Activated CD8-positive, alpha-beta memory T cell treated with anti-CD3 and anti-CD28 coated beads, Interleukin-2, amount 50 U/mL, for 1 hour (primary cell): Measurements from ENCODE around the gene ZNF792.
"Not testable (repeated sequence)": the region's sequence is repeated elsewhere in the genome, so short reads cannot be mapped to it uniquely, and the experiment has no call there.

Source experiments
- DNase-seq: peaks from one replicate; pipeline ENCODE4 v3.0.0-alpha.2; 2020; ENCODE audit errors: extremely low read depth

ZNF792 gene

GRCh38 chr19:34970185-34970780 lies 6.3 kb upstream of the ZNF792 start:
- DNase-seq, result not testable (repeated sequence)

GRCh38 chr19:34969721-34970120 lies 5.7 kb upstream of the ZNF792 start:
- DNase-seq, result no peak

DNA sequence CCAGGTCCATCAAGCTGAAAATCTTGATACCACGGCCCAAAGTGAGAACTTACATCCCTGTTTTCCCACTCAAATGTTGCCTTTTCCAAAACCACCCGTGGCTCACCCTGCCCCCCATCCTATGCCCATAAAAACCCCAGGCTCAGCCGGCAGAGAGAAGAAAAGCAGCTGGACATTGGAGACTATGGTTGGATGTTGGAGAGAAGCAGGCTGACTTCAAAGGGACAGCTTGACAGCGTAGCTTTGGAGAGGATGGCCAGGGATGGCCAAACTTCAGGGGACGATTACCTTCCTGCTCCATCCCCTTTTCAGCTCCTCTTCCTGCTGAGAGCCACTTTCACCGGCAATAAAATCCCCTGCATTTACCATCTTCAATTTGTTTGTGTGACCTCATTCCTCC lies 3.5 kb upstream of the ZNF792 start:
- no peak for DNase-seq

DNA sequence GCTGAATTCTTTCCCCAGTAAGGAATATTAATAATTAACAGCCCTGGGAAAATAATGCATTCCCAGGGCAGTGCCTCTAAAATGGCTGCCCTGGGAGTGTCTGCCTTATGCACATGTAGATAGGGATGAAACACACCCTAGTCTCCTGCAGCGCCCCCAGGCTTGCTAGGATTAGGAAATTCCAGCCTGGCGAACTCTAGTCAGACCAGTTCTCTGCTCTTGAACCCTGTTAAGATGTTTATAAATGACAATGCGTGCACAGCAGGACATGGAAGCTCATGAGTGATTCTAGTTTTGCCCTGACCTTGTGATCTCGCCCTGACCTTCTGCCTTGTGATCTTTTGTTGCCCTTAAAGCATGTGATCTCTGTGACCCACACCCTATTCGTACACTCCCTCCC lies 1.5 kb upstream of the ZNF792 start:
- not testable (repeated sequence) for DNase-seq

GRCh38 chr19:34964598-34964997 lies 569 bp upstream of the ZNF792 start:
- DNase-seq, result no peak

- DNase-seq, result no peak
These were observed 1.1 kb downstream of the ZNF792 start for GRCh38 chr19:34962687-34963572.

- no peak for DNase-seq
These were observed 2.0 kb downstream of the ZNF792 start for GRCh38 chr19:34961775-34962686.

- DNase-seq, result no peak
These were observed 2.9 kb downstream of the ZNF792 start for GRCh38 chr19:34960940-34961679.

GRCh38 chr19:34960103-34960805 lies 3.8 kb downstream of the ZNF792 start:
- DNase-seq, result no peak

- DNase-seq, result no peak
These were observed 5.0 kb downstream of the ZNF792 start for GRCh38 chr19:34959021-34959420.

DNA sequence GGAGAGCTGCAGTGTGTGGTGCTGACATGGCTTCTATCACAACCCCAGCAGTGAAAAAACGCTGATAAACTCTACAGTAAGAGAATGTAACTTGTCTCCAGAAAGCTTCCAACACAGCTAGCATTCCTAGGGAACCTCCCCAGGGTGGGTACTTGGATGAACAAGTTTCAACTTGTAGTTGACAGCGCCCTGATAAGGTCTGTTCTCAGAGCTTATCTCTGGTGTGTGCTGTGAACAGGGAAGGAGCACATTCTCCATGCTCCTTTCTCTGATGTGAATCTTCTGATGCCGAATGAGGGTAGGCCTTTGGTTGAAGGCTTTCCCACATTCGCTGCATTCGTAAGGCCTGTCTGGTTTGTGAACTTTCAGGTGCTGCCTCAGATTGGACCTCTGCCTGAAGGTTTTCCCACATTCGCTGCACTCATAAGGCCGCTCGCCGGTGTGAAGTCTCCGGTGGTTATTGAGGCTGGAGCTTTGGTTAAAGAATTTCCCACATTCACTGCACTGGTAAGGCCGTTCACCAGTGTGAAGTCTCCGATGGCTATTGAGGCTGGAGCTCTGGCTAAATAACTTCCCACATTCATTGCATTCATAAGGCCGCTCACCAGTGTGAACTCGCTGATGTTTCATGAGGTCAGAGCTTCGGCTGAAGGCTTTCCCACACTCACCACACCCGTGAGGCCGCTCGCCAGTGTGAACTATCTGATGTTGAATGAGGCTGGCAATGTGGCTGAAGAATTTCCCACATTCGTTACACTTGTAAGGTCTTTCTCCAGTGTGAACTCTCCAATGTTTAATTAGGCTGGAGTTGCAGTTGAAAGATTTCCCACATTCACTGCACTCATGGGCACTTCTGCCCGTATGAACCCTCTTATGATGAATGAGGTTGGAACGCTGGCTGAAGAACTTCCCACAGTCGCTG lies 5.9 kb downstream of the ZNF792 start:
- DNase-seq, result no peak

GRCh38 chr19:34953092-34953491 lies 10.9 kb downstream of the ZNF792 start:
- no peak for DNase-seq

DNA sequence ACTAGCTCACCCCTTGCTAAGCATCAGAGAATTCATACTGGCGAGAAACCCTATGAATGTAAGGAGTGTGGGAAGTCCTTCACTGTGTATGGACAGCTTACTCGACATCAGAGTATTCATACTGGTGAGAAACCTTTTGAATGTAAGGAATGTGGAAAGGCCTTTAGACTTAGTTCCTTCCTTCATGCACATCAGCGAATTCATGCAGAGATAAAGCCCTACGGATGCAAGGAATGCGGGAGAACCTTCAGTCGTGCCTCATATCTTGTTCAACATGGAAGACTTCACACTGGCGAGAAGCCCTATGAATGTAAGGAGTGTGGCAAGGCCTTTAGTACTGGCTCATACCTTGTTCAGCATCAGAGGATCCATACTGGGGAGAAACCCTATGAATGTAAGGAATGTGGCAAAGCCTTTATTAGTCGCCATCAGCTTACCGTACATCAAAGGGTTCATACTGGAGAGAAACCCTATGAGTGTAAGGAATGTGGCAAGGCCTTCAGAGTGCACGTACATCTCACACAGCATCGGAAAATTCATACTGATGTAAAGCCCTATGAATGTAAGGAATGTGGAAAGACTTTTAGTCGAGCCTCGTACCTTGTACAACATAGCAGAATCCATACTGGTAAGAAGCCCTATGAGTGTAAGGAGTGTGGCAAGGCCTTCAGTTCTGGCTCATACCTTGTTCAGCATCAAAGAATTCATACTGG lies 20.0 kb downstream of the ZNF792 start:
- no peak for DNase-seq

- no peak for DNase-seq
These were observed 25.1 kb downstream of the ZNF792 start for GRCh38 chr19:34938886-34939285.

- no peak for DNase-seq
These were observed 27.8 kb downstream of the ZNF792 start for GRCh38 chr19:34936184-34936583.

- no peak for DNase-seq
These were observed 31.5 kb downstream of the ZNF792 start for GRCh38 chr19:34932494-34932893.

- DNase-seq, result peak; percentile 39
These were observed 37.2 kb downstream of the ZNF792 start, which contains the start of gene ZNF30 for GRCh38 chr19:34926685-34927375. TSS of gene ZNF30 (plus strand) at chr19:34926903. CDS start at chr19:34929948, 3,045 bp downstream.

DNA sequence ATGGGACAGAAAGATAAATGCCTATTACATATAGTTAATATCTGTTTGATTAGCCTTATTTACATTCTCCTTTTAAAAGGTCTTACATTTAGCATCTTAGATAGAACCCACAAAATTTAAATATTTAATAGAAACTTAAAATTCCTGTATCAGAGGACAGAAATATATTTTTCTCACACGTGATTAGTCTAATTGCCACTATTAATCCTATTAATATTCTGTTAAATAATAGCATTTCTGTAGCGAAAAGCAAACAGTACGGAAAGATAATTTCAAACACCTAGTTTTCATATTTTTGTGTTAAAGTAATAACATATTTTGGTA lies 37.7 kb downstream of the ZNF792 start:
- no peak for DNase-seq
